GM20431 (cell line): Measurements from ENCODE around the gene PCNX1.
"Not testable (repeated sequence)": the region's sequence is repeated elsewhere in the genome, so short reads cannot be mapped to it uniquely, and the experiment has no call there.

ENCODE experiments used
- in situ Hi-C: fragments of 300-500 bp; cut with MseI, MboI; formaldehyde crosslinking; loops from one replicate; pipeline ENCODE4 v1.15.0; 2020; ENCODE audit warnings: low sequenced_read_pairs; ENCODE audit not compliant: unreplicated experiment

PCNX1 gene

DNA sequence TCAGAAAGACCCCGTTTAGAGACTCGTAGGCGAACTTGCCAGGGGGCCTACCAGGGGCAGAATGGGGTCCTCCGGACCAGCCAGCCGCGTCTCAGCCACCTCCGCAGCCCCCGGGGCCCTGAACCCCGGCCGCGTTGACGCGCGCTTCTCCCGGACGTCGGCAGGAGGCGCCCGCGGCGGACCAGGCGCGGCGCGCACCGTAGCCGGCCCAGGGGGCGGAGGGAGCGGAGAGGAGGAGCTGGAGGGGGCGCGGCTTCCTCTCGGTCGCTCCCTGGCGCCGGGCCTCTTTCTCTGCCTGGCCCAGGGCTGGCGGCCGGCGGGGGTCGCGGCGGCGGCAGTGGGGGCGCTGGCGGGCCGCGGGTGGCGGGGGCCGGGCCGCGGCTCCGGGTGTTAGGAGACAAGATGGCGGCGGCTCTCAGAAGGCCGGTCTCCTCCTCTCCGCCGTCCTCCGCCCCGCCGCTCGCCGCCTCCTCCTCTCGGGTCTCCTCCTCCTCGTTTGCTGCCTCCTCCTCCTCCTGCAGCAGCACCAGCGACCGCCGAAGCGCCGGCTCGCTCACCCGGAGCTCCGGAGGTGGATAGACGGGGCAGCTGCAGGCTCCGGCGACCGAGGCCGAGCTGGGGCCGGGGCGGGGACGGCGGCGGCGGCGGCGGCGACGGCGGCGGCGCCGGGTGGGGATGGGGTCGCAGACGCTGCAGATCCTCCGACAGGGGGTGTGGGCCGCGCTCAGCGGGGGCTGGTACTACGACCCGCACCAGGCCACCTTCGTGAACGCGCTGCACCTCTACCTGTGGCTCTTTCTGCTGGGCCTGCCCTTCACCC, at the start of gene PCNX1:
TSS of gene PCNX1 (plus strand) at position 284 of the 820 bp plus-strand sequence. CDS start at position 676, 392 bp downstream.
- in situ Hi-C loops = no loop called here

- in situ Hi-C loops = no loop called here
These were observed 49.8 kb upstream of the PCNX1 start for GRCh38 chr14:70857496-70857890.

- in situ Hi-C loops = no loop called here
These were observed 48.6 kb upstream of the PCNX1 start for GRCh38 chr14:70858641-70859040.

- in situ Hi-C loops = not testable (repeated sequence)
These were observed 40.3 kb upstream of the PCNX1 start for GRCh38 chr14:70866992-70867391.

- in situ Hi-C loops = no loop called here
These were observed 36.3 kb upstream of the PCNX1 start for GRCh38 chr14:70871001-70871400.

DNA sequence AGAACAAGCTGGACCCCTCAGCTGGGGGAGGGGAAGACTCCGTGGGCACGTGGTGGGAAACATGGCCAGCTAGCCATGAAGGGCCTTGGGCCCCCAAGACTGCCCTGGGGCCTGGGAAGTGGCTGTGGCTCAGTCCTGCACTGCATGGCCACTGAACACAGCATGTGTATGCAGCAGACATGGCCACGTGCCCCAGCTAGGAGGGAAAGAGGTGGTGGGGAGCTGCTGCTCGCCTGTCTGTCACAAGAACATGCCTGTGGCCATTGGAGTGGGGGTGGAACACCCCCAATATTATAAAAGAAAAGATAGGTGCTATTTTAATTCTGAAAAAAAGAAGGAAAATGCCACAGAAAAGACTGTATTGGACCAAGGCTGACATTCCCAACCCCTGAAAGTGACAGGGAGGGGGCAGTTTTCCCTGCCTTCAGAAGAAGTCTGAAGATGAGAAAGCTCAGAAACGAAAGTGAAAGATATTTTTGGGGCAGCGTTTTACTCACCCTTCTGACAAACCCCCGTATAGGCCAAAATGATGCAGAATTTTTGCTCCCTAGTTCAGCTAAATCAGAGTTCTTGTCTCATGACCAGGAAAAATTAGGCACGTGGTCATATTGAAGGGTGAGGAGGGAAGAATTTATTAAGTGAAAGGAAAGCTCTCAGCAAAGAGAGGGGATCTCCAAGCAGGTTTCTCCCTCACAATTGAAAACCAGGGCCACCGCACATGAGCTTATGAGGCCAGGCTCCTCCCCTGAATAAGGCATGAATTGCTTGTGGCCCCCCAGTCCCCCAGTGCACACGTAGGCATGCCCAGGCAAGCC, 35.2 kb upstream of the PCNX1 start:
- in situ Hi-C loops = no loop called here

DNA sequence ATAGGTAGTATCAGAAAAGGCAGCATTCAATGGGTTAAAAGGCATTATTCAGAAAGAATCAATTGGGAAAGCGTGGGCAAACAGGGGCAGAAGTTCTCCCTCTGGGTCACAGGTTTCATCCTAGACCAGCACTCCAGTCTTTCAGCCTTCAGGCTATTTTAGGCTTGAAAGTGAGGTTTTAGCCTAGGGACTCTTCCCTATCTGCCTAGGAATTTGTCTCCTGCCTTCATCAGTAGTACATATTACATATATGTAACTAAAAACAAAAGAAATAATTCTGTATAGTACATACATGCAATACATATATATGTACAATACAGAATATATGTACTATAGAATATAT, 34.6 kb upstream of the PCNX1 start:
- in situ Hi-C loops = no loop called here

- in situ Hi-C loops = no loop called here
These were observed 33.6 kb upstream of the PCNX1 start for GRCh38 chr14:70873627-70874026.

- in situ Hi-C loops = not testable (repeated sequence)
These were observed 31.3 kb upstream of the PCNX1 start for GRCh38 chr14:70875811-70876460.

- in situ Hi-C loops = no loop called here
These were observed 27.8 kb upstream of the PCNX1 start for GRCh38 chr14:70879448-70879847.

GRCh38 chr14:70880888-70881287, 26.4 kb upstream of the PCNX1 start:
- in situ Hi-C loops = not testable (repeated sequence)

- in situ Hi-C loops = no loop called here
These were observed 25.6 kb upstream of the PCNX1 start for GRCh38 chr14:70881549-70882177.

DNA sequence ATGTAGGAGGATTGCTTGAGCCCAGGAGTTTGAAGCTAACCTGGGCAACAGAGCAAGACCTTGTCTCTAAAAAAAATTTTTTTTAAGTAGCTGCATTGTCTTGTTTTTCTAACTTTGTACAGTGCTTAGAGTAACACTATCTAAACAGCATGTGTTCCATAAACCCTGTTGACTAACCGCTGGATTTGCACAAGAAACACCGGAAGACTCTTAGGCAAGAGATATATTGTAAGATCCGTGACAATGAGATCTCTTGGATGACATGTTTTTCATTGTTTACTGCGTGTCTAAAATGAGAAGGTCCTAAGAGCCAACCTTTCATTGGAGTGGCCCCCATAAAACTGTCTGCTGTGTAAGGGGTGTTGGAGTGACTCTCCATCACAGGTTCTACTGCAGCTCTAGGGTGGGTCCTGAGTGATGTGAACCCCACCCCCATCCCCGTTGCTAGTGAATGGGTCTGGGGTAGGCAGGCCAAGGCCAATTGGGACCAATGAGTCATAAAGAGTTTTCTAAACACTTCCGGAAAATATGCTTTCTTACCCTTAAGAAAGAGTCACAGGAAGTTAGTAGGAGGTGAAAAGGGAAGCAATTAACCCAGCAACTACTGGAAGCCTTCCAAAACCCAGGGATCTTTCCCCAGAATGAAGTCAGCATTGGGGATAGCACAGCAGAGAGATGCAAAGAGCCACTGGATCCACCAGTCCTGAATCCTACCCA, 24.3 kb upstream of the PCNX1 start:
- in situ Hi-C loops = no loop called here

DNA sequence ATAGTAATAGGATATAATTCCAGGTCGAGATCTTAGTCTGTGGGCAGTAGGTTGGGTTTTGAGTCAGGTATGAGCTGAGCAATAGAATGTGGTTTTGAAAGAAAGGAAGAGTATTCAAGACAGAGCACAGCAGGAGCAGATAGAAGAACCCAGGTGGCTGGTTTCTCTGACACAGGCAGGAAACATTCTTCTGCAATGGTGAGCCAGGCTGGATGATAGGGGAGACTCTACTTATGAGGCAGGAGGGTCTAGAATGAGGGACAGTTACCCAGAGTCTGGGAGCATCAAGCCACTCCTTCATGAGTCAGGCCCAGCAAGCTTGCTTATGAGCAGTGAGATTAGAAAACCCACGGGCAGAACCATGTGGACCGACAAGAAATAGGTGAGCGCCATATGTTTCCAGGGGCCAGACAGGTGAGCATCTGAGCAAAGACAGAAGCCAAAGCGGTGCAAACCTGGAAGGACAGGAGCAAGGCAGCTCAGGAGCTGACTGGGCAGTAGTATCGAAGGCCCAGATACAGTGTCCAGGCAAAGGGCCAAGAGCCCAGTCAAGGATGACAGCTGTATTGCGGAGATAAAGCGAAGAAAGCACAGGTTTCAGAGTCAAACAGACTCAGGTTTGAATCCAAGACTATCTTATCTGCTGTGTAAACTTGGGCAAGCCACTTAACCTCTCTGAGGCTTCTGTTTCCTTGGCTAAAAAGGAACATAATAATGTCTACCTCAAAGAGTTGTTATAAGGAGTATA, 22.5 kb upstream of the PCNX1 start:
- in situ Hi-C loops = no loop called here

- in situ Hi-C loops = no loop called here
These were observed 21.8 kb upstream of the PCNX1 start for GRCh38 chr14:70885343-70886022.

GRCh38 chr14:70886421-70887206, 20.6 kb upstream of the PCNX1 start:
- in situ Hi-C loops = no loop called here

DNA sequence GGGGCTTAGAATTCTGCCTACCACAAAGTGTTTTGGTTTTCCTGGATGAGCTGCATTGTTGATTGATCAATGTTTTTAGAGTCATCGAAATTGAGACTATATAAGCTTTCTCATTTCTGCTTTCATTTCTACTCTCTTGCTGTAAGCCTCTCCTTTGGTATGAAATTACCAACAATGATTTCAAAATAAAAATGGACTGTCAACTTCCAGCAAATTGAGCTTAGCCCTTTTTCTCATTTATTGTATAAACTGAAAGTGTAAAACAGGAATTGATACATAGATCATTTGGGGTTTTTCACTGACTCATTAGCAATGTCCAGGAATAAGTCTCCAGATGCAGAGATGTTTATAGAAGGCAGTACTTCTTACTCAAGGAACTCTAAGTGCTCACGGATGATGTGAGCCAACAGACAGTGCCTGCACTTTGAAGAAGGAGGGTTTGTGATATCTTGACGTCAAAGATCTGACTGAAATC, 20.0 kb upstream of the PCNX1 start:
- in situ Hi-C loops = no loop called here
